IPS-20b (cell line): Measurements from ENCODE around the gene RND3.

Experiments
- H3K27ac ChIP-seq: one replicate; pipeline ENCODE4 v1.5.1; 2013; ENCODE audit warnings: low read length
- H3K27me3 ChIP-seq: 2 replicates; pipeline ENCODE4 v1.6.1; 2013; ENCODE audit warnings: mild to moderate bottlenecking, low read length, inconsistent platforms; ENCODE audit not compliant: insufficient read depth
- H3K36me3 ChIP-seq: 2 replicates; pipeline ENCODE4 v1.6.1; 2013; ENCODE audit warnings: low read depth, mild to moderate bottlenecking, inconsistent platforms, low read length, moderate library complexity; ENCODE audit not compliant: insufficient read depth
- H3K4me1 ChIP-seq: 2 replicates; pipeline ENCODE4 v1.6.1; 2013; ENCODE audit warnings: mild to moderate bottlenecking, control low read depth, inconsistent platforms, low read length, moderate library complexity; ENCODE audit not compliant: insufficient read depth
- H3K4me3 ChIP-seq: 2 replicates; pipeline ENCODE4 v1.5.1; 2013; ENCODE audit warnings: mild to moderate bottlenecking, low read length, inconsistent platforms
- H3K9ac ChIP-seq: 2 replicates; pipeline ENCODE4 v1.6.1; 2013; ENCODE audit warnings: low read depth, mild to moderate bottlenecking, inconsistent platforms, low read length, moderate library complexity
- H3K9me3 ChIP-seq: 2 replicates; pipeline ENCODE4 v1.6.1; 2013; ENCODE audit warnings: mild to moderate bottlenecking, low read depth, low read length, inconsistent platforms; ENCODE audit not compliant: insufficient read depth

The RND3 gene, protein sequence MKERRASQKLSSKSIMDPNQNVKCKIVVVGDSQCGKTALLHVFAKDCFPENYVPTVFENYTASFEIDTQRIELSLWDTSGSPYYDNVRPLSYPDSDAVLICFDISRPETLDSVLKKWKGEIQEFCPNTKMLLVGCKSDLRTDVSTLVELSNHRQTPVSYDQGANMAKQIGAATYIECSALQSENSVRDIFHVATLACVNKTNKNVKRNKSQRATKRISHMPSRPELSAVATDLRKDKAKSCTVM

GRCh38 chr2:150487537-150488429 is at the start of gene RND3:
Gene RND3 (minus strand): TSS chr2:150487667. CDS start chr2:150487417, 250 bp downstream.
- H3K4me1 ChIP-seq: peaks cover 20% of the 10 kb centered on the region
- no peak within 1 kb of the TSS for H3K27ac ChIP-seq
- peak within 1 kb of the TSS; percentile 98 for H3K4me3 ChIP-seq
- peaks cover 6% of the 10 kb centered on the region; the same call in 1 of the 2 replicates for H3K27me3 ChIP-seq
- H3K9me3 ChIP-seq: no peaks in the 10 kb centered on the region
- H3K9ac ChIP-seq: peak within 1 kb of the TSS; percentile 94
- peaks cover 22% of the 10 kb centered on the region; the same call in 1 of the 2 replicates for H3K36me3 ChIP-seq

DNA sequence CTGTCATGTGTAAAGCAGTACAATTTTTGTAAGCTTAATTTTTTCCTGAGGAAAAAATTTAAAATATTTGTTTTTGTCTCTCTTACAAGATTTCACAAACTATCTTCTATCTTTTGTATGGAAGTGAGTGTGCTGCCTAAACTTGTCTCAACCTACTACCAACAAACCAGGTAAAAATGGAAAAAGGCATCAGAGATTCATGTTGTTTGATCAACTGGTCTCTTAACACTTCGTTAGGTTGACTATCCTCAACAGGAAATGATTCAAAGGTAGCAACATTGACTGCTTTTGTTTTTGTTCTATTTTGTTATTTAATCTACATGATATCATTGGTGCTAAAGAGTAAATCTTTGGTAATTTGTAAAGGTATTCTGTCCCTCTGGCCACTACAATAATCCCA is 47.7 kb upstream of the RND3 start:
- no peaks in the 10 kb centered on the region for H3K27me3 ChIP-seq
- no peak overlapping the region for H3K9ac ChIP-seq
- no peak overlapping the region for H3K27ac ChIP-seq
- H3K4me1 ChIP-seq: no peaks in the 10 kb centered on the region
- no peak overlapping the region for H3K4me3 ChIP-seq
- H3K9me3 ChIP-seq: peaks cover 16% of the 10 kb centered on the region; the same call in 1 of the 2 replicates
- no peaks in the 10 kb centered on the region for H3K36me3 ChIP-seq

- Histone ChIP-seq H3K9me3 (peaks cover 16% of the 10 kb centered on the region; the same call in 1 of the 2 replicates), H3K36me3 (no peaks in the 10 kb centered on the region), H3K9ac (no peak overlapping the region), H3K4me1 (peaks cover 13% of the 10 kb centered on the region; the same call in 1 of the 2 replicates), H3K27me3 (no peaks in the 10 kb centered on the region), H3K27ac (no peak overlapping the region), H3K4me3 (no peak overlapping the region)
These were observed 45.4 kb upstream of the RND3 start for GRCh38 chr2:150532879-150533278.

GRCh38 chr2:150532020-150532419 is 44.6 kb upstream of the RND3 start:
- no peak overlapping the region for H3K27ac ChIP-seq
- no peak overlapping the region for H3K9ac ChIP-seq
- H3K27me3 ChIP-seq: no peaks in the 10 kb centered on the region
- H3K4me3 ChIP-seq: no peak overlapping the region
- H3K4me1 ChIP-seq: peaks cover 13% of the 10 kb centered on the region; the same call in 1 of the 2 replicates
- H3K36me3 ChIP-seq: no peaks in the 10 kb centered on the region
- H3K9me3 ChIP-seq: peaks cover 16% of the 10 kb centered on the region; the same call in 1 of the 2 replicates

DNA sequence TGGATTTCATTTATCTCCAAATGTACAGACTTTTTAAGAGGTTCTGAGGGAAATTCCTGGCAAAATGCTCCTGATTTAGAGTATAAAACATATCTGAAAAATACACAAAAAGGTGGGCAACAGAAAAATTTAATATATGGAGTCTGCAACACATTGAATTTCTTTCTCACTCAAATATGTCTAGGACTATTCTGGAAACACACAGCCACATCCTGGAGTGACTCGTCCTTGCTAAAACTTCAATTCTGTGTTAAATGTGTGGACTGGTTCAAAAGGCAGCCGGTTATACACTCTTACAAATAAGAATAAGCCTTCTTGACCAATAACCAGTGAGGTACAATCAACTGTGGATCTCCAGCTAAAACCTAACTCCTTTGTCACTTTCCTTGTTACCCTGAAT is 44.1 kb upstream of the RND3 start:
- no peak overlapping the region for H3K4me3 ChIP-seq
- peaks cover 12% of the 10 kb centered on the region; the same call in 1 of the 2 replicates for H3K9me3 ChIP-seq
- no peak overlapping the region for H3K27ac ChIP-seq
- peaks cover 15% of the 10 kb centered on the region; the same call in 1 of the 2 replicates for H3K4me1 ChIP-seq
- H3K27me3 ChIP-seq: no peaks in the 10 kb centered on the region
- H3K9ac ChIP-seq: no peak overlapping the region
- H3K36me3 ChIP-seq: no peaks in the 10 kb centered on the region

GRCh38 chr2:150530168-150530567 is 42.7 kb upstream of the RND3 start:
- no peaks in the 10 kb centered on the region for H3K27me3 ChIP-seq
- no peak overlapping the region for H3K9ac ChIP-seq
- no peak overlapping the region for H3K4me3 ChIP-seq
- H3K27ac ChIP-seq: no peak overlapping the region
- peaks cover 15% of the 10 kb centered on the region; the same call in 1 of the 2 replicates for H3K4me1 ChIP-seq
- H3K9me3 ChIP-seq: no peaks in the 10 kb centered on the region
- no peaks in the 10 kb centered on the region for H3K36me3 ChIP-seq

- H3K27ac ChIP-seq: no peak overlapping the region
- peaks cover 15% of the 10 kb centered on the region; the same call in 1 of the 2 replicates for H3K4me1 ChIP-seq
- H3K4me3 ChIP-seq: peak overlapping the region; percentile 27; the same call in 1 of the 2 replicates
- H3K9ac ChIP-seq: no peak overlapping the region
- no peaks in the 10 kb centered on the region for H3K27me3 ChIP-seq
- H3K9me3 ChIP-seq: no peaks in the 10 kb centered on the region
- H3K36me3 ChIP-seq: no peaks in the 10 kb centered on the region
These were observed 41.7 kb upstream of the RND3 start for GRCh38 chr2:150528861-150529801.

DNA sequence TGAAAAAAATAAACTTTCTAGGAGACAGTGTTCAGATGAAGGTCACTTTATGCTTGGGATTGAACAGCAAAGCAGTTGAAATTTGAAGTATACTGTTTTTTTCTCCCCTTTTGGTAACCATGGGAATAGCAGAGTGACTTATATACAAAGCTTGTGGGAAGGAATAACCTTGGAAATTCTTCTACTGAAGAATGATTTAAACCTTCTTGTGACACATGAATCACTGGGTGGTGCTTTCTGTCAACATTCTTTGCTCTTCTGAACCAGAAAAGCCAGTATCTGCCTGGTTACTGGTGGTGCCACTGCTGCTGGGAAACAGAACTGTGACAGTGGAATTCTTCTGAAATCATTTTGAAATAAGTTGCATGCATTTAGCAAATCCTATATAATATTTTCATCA is 39.4 kb upstream of the RND3 start:
- no peaks in the 10 kb centered on the region for H3K27me3 ChIP-seq
- H3K4me1 ChIP-seq: peaks cover 15% of the 10 kb centered on the region; the same call in 1 of the 2 replicates
- no peak overlapping the region for H3K27ac ChIP-seq

DNA sequence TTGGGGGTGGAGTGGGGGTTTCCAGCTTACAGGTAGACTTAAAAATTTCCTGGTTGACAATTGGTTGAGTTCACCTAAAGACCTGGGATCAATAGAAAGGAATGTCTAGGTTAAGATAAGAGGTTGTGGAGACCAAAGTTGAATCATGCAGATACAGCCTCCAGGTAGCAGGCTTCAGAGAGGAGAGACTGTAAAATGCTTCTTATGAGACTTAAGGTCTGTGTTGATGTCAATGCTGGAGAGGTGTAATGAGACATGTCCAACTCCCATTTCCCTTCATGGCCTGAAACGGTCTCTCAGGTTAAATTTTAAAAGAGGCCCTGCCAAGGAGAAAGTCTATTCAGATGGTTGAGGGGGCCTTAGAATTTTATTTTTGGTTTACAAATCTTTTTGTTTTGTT is 38.5 kb upstream of the RND3 start:
- Histone ChIP-seq H3K27ac (no peak overlapping the region), H3K9me3 (peaks cover 7% of the 10 kb centered on the region; the same call in 1 of the 2 replicates), H3K4me3 (no peak overlapping the region), H3K4me1 (peaks cover 15% of the 10 kb centered on the region; the same call in 1 of the 2 replicates), H3K36me3 (no peaks in the 10 kb centered on the region), H3K9ac (no peak overlapping the region), H3K27me3 (no peaks in the 10 kb centered on the region)

More for the DNA sequence above, 39.4 kb upstream of the RND3 start:
- H3K9ac ChIP-seq: no peak overlapping the region
- no peaks in the 10 kb centered on the region for H3K36me3 ChIP-seq
- H3K9me3 ChIP-seq: peaks cover 7% of the 10 kb centered on the region; the same call in 1 of the 2 replicates
- H3K4me3 ChIP-seq: no peak overlapping the region

- Histone ChIP-seq H3K36me3 (no peaks in the 10 kb centered on the region), H3K4me3 (no peak overlapping the region), H3K27me3 (no peaks in the 10 kb centered on the region), H3K27ac (no peak overlapping the region), H3K9ac (no peak overlapping the region), H3K9me3 (peaks cover 7% of the 10 kb centered on the region; the same call in 1 of the 2 replicates), H3K4me1 (0 out of 2 replicates have a peak, but pooled peaks cover 2% of the 10 kb centered on the region)
These were observed 34.8 kb upstream of the RND3 start for GRCh38 chr2:150522269-150522668.
